K562 (cell line): ENCODE results near the gene MYG1. TPM values are rescaled to one million over a fixed set of nuclear protein-coding genes. Genes with fewer than 3 reads are reported as not detected.
A peak's percentile ranks its signal among the peaks of the same experiment; 100 is the strongest.

Experiments
- BRF2 ChIP-seq: IDR thresholded peaks from 3 replicates; pipeline ENCODE4 v1.6.1; 2011; ENCODE audit warnings: borderline replicate concordance, mild to moderate bottlenecking; ENCODE audit not compliant: insufficient read length, insufficient read depth
- CTBP1 ChIP-seq: fragments of 450-650 bp; IDR thresholded peaks from 2 replicates; pipeline ENCODE4 v1.6.1; 2016; ENCODE audit warnings: borderline replicate concordance
- FOXP1 ChIP-seq: sonication (generic); formaldehyde crosslinking; IDR thresholded peaks from 2 replicates; pipeline ENCODE4 v1.8.0; 2022; ENCODE audit warnings: mild to moderate bottlenecking, missing genetic modification reagents
- GTF2A2 ChIP-seq: IDR thresholded peaks from 2 replicates; pipeline ENCODE4 v1.6.1; 2016; ENCODE audit warnings: mild to moderate bottlenecking, missing genetic modification characterization, missing compliant biosample characterization
- KAT7 ChIP-seq: sonication (generic); formaldehyde crosslinking; IDR thresholded peaks from 2 replicates; pipeline ENCODE4 v1.8.0; 2022; ENCODE audit warnings: missing genetic modification reagents, mild to moderate bottlenecking, borderline replicate concordance
- PML ChIP-seq: IDR thresholded peaks from 2 replicates; pipeline ENCODE4 v1.6.1; 2012; ENCODE audit warnings: low read length, inconsistent platforms
- ZBED1 ChIP-seq: IDR thresholded peaks from 2 replicates; pipeline ENCODE4 v1.6.1; 2014
- ZBTB1 ChIP-seq: sonication (generic); formaldehyde crosslinking; IDR thresholded peaks from 2 replicates; pipeline ENCODE4 v1.8.1; 2023; ENCODE audit warnings: missing genetic modification reagents, low read depth, mild to moderate bottlenecking, borderline replicate concordance
- ZNF318 ChIP-seq, 2 experiments: fragments of 450-650 bp; IDR thresholded peaks; 2 replicates each; pipeline ENCODE4 v1.6.1; 2016; ENCODE audit warnings: mild to moderate bottlenecking in 2 of 2, borderline replicate concordance in 1 of 2, low read depth in 1 of 2, moderate library complexity in 1 of 2
- polyA plus RNA-seq, 8 experiments: library from polyadenylated mRNA; depleted of rRNA in 4 of 8; stranded (reverse) in 5 of 8; unstranded in 3 of 8; fragments of >200 nt; fragmentation: Nextera tagmentation in 2 of 8; fragmentation: Illumina TruSeq in 1 of 8; extraction: Ambion mirVana in 2 of 8; extraction: Trizol in 1 of 8; gene quantifications; 2 replicates each; pipeline versions ENCODE4 v1.2.1 to v1.2.3, GENCODE V29; 2011 to 2014; ENCODE audit warnings: inconsistent platforms in 1 of 8, missing spikeins in 1 of 8
- total RNA-seq, 7 experiments: library from RNA; depleted of rRNA in 6 of 7; stranded (reverse); fragments of >200 nt in 6 of 7; fragmentation: Illumina TruSeq in 2 of 7; extraction: Trizol in 2 of 7; gene quantifications; 2 replicates each; pipeline versions ENCODE4 v1.2.1 to v1.2.3, GENCODE V29; 2011 to 2021; ENCODE audit warnings: low replicate concordance in 1 of 7
- TF ChIP-seq, protein P1 (sequence below): sonication (generic); formaldehyde crosslinking; IDR thresholded peaks from 2 replicates; pipeline ENCODE4 v1.8.0; 2023; ENCODE audit warnings: mild to moderate bottlenecking, missing genetic modification reagents

MYG1 gene
- total and polyA plus RNA-seq, 9 of the 15 experiments (the other 6 are each of a cell fraction or from before 2014, with no cell fraction given), result 0.45 to 5.6 (median 2.1) TPM

DNA sequence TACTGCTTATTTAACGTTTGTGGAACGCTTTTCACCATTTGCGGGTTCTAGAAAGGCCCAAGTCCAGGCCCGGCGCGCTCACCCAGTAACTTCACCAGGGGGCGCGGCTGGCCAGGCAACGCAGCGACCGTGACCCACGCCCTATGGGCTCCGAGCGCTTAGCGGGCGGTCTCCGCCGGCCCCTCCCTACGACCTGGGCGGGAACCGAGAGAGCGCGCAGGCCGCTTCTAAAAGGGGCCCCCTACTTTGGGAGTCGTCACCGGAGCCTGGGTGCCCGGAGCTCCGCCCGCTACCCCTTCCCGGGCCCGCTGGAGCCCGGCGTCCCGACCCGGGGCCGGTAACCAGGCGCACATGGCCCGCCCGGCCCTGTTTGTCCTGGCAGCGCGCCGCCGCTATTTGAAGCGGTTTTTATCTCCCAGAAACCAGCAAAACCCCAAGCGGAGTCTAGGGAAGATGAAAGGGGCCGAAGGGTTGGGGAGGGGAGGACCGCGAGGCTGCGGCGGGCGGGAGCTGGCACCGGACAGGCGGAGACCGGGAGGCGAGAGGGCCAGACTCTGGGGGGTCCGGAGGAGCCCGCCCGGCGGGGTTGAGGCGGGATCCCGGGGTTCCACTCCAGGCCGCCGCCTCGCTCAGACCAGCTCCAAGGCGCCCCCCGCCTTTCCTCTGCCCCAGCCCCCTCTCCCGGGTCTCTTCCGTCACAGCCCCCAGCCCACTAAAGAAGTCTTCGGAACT lies 25.4 kb downstream of the MYG1 start (continued):
- TF ChIP-seq ZNF318 (IDR thresholded peaks at IDR 0.05; ENCODE audit: borderline replicate concordance in 1 of 2, low read depth in 1 of 2), result no peak
- no peak for TF ChIP-seq GTF2A2 (tag)
- TF ChIP-seq ZBED1, result 0 out of 2 replicates have a peak, but pooled peaks have one; percentile 35
- TF ChIP-seq KAT7 (CRISPR knock-in tag), result no peak; the same call in 1 of the 2 replicates
- TF ChIP-seq PML, result peak; percentile 56
- TF ChIP-seq CTBP1, result peak; percentile 57
- TF ChIP-seq FOXP1 (CRISPR knock-in tag), result 0 out of 2 replicates have a peak, but pooled peaks have one; percentile 27
- no peak for TF ChIP-seq BRF2
- TF ChIP-seq, protein P1, sequence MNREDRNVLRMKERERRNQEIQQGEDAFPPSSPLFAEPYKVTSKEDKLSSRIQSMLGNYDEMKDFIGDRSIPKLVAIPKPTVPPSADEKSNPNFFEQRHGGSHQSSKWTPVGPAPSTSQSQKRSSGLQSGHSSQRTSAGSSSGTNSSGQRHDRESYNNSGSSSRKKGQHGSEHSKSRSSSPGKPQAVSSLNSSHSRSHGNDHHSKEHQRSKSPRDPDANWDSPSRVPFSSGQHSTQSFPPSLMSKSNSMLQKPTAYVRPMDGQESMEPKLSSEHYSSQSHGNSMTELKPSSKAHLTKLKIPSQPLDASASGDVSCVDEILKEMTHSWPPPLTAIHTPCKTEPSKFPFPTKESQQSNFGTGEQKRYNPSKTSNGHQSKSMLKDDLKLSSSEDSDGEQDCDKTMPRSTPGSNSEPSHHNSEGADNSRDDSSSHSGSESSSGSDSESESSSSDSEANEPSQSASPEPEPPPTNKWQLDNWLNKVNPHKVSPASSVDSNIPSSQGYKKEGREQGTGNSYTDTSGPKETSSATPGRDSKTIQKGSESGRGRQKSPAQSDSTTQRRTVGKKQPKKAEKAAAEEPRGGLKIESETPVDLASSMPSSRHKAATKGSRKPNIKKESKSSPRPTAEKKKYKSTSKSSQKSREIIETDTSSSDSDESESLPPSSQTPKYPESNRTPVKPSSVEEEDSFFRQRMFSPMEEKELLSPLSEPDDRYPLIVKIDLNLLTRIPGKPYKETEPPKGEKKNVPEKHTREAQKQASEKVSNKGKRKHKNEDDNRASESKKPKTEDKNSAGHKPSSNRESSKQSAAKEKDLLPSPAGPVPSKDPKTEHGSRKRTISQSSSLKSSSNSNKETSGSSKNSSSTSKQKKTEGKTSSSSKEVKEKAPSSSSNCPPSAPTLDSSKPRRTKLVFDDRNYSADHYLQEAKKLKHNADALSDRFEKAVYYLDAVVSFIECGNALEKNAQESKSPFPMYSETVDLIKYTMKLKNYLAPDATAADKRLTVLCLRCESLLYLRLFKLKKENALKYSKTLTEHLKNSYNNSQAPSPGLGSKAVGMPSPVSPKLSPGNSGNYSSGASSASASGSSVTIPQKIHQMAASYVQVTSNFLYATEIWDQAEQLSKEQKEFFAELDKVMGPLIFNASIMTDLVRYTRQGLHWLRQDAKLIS, result 0 out of 2 replicates have a peak, but pooled peaks have one; percentile 27
- TF ChIP-seq ZBTB1, result 0 out of 2 replicates have a peak, but pooled peaks have one; percentile 36
